Measurements from ENCODE around the gene TAOK1. TPM values are rescaled to one million over a fixed set of nuclear protein-coding genes. Genes with fewer than 3 reads are reported as not detected.
"Not testable (repeated sequence)": the region's sequence is repeated elsewhere in the genome, so short reads cannot be mapped to it uniquely, and the experiment has no call there.

The TAOK1 gene
- total RNA-seq, 3 donors from 2014 or later (not counting 1 experiment from before 2014, with no cell fraction given): 55.4 to 76.9 (median 70.0) TPM

DNA sequence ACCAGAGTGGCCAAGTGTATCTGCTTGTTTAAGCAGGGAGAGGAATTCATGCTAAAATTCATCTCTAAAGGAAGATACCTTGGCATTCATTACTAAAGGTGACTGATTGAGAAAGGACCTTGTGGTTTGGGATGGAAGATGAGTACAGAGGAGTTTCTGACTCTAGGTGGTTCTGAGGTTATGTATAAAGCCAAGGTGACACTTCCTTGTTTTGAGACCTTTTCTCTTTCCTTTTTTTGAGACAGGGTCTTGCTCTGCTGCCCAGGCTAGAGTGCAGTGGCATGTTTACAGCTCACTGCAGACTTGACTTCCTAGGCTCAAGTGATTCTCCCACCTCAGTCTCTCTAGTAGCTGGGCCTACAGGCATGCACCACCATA is 167.6 kb downstream of the TAOK1 start:
- H3K27me3 ChIP-seq (ENCODE audit: control insufficient read depth, insufficient read depth, low read length): no peaks in the 10 kb centered on the region
- DNase-seq (no peak), ATAC-seq (peak in 1 of 3 donors; percentile 22)
- Mint-ChIP-seq H3K4me3 (peak overlapping the region; percentile 25), H3K27ac (peak overlapping the region; percentile 78 to 81), H3K36me3 (no peaks in the 10 kb centered on the region), H3K4me1 (peaks cover 34 to 43% of the 10 kb centered on the region in 2 donors), H3K27me3 (ENCODE audit: low read depth in 2 of 2) (no peaks in the 10 kb centered on the region), H3K9me3 (no peaks in the 10 kb centered on the region)
- TF ChIP-seq, protein P1, sequence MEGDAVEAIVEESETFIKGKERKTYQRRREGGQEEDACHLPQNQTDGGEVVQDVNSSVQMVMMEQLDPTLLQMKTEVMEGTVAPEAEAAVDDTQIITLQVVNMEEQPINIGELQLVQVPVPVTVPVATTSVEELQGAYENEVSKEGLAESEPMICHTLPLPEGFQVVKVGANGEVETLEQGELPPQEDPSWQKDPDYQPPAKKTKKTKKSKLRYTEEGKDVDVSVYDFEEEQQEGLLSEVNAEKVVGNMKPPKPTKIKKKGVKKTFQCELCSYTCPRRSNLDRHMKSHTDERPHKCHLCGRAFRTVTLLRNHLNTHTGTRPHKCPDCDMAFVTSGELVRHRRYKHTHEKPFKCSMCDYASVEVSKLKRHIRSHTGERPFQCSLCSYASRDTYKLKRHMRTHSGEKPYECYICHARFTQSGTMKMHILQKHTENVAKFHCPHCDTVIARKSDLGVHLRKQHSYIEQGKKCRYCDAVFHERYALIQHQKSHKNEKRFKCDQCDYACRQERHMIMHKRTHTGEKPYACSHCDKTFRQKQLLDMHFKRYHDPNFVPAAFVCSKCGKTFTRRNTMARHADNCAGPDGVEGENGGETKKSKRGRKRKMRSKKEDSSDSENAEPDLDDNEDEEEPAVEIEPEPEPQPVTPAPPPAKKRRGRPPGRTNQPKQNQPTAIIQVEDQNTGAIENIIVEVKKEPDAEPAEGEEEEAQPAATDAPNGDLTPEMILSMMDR (IDR thresholded peaks at IDR 0.05): no peak
- H3K36me3 ChIP-seq (ENCODE audit: control insufficient read depth, insufficient read depth, low read length): peaks cover 4% of the 10 kb centered on the region
- H3K4me3 ChIP-seq (ENCODE audit: low read length): no peak overlapping the region
- H3K9me3 ChIP-seq (ENCODE audit: control insufficient read depth, insufficient read depth, low read length): no peaks in the 10 kb centered on the region
- peaks cover 35% of the 10 kb centered on the region for H3K4me1 ChIP-seq (ENCODE audit: control insufficient read depth, insufficient read depth, low read length)
- intact Hi-C loops (cut with micrococcal nuclease): no loop called here
- H3K27ac ChIP-seq (ENCODE audit: low read length): peak overlapping the region; percentile 2

DNA sequence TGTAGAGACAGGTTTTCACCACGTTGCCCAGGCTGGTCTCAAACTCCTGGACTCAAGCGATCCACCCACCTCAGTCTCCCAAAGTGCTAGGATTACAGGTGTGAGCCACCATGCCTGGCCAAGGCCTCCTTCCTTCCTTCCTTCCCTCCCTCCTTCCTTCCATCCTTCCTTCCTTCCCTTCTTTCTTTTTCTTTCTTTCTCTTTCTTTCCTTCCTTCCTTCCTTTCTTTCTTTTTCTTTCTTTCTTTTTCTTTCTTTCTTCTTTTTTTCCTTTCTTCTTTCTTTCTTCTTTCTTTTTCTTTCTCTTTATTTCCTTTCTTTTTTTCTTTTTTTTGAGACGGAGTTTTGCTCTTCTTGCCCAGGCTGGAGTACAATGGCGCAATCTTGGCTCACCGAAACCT is 168.0 kb downstream of the TAOK1 start:
- H3K27ac Mint-ChIP-seq: peak overlapping the region; percentile 78 to 81
- H3K4me3 ChIP-seq (ENCODE audit: low read length); DNase-seq; H3K36me3 Mint-ChIP-seq; H3K4me3 Mint-ChIP-seq; ATAC-seq; H3K27me3 ChIP-seq (ENCODE audit: control insufficient read depth, insufficient read depth, low read length); H3K9me3 ChIP-seq (ENCODE audit: control insufficient read depth, insufficient read depth, low read length); H3K9me3 Mint-ChIP-seq; H3K27ac ChIP-seq (ENCODE audit: low read length); intact Hi-C loops (cut with micrococcal nuclease); H3K27me3 Mint-ChIP-seq (ENCODE audit: low read depth in 2 of 2); H3K36me3 ChIP-seq (ENCODE audit: control insufficient read depth, insufficient read depth, low read length): not testable (repeated sequence)
- H3K4me1 Mint-ChIP-seq: peaks cover 38 to 45% of the 10 kb centered on the region in 2 donors
- 89% methylated on average over 5 of the region's 5 CpGs for WGBS (ENCODE audit: insufficient coverage)
- H3K4me1 ChIP-seq (ENCODE audit: control insufficient read depth, insufficient read depth, low read length): peaks cover 39% of the 10 kb centered on the region

DNA sequence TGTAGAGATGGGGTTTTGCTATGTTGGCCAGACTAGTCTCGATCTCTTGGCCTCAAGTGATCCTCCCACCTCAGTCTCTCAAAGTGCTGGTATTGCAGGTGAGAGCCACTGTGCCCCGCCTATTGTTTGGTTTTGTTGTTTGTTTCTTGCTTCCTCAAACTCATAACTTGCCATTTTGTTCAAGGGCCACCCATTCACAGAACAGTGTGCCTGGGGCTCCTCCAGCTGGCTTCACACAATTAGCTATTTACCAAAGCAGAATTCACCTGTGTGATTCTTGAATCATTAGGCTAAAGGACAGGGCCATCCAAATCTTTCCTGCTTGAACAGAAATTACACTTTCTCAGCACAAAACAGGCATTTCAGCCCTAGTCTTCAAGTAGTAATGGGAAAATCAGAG is 169.5 kb downstream of the TAOK1 start:
- H3K27me3 ChIP-seq (ENCODE audit: control insufficient read depth, insufficient read depth, low read length): no peaks in the 10 kb centered on the region
- H3K4me1 ChIP-seq (ENCODE audit: control insufficient read depth, insufficient read depth, low read length): peaks cover 54% of the 10 kb centered on the region
- no peaks in the 10 kb centered on the region for H3K27me3 Mint-ChIP-seq (ENCODE audit: low read depth in 2 of 2)
- no peak overlapping the region for H3K27ac ChIP-seq (ENCODE audit: low read length)
- H3K36me3 ChIP-seq (ENCODE audit: control insufficient read depth, insufficient read depth, low read length): peaks cover 6% of the 10 kb centered on the region
- peaks cover 46 to 52% of the 10 kb centered on the region in 2 donors for H3K4me1 Mint-ChIP-seq
- no peaks in the 10 kb centered on the region for H3K9me3 ChIP-seq (ENCODE audit: control insufficient read depth, insufficient read depth, low read length)
- DNase-seq (no peak), ATAC-seq (no peak)
- no peak overlapping the region for H3K27ac Mint-ChIP-seq
- no peak overlapping the region for H3K4me3 ChIP-seq (ENCODE audit: low read length)
- H3K4me3 Mint-ChIP-seq: no peak overlapping the region
- WGBS (ENCODE audit: insufficient coverage): no CpG with 5 or more reads among the region's 2 CpGs
- no peaks in the 10 kb centered on the region for H3K9me3 Mint-ChIP-seq
- H3K36me3 Mint-ChIP-seq: no peaks in the 10 kb centered on the region
- TF ChIP-seq, protein P1 (IDR thresholded peaks at IDR 0.05): no peak
- intact Hi-C loops (cut with micrococcal nuclease): loop anchor here (10.0 kb wide), 1 partner anchor 55 kb away; no protein-coding TSS in a partner anchor

DNA sequence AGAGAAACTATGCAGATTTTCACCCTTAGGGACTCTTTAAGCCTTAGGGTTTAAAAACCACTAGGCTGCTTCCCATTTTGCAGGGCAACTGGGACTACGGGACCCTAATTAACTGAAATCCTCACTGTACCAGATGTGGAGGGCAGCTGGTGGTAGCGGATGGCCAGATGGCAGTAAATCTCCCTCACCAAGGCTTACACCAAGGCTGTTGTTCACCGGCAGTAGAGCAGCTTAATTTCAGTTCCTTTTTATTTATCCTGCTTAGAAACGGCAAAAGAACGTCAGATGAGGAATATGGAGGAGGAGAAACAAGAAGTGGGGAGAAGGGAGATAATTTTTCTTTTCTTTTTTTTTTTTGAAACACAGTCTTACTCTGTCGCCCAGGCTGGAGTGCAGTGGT is 170.2 kb downstream of the TAOK1 start:
- Mint-ChIP-seq H3K36me3 (no peaks in the 10 kb centered on the region), H3K27me3 (ENCODE audit: low read depth in 2 of 2) (no peaks in the 10 kb centered on the region), H3K9me3 (no peaks in the 10 kb centered on the region), H3K27ac (peak overlapping the region in 1 of 2 donors; percentile 92), H3K4me3 (no peak overlapping the region), H3K4me1 (peaks cover 46 to 52% of the 10 kb centered on the region in 2 donors)
- H3K9me3 ChIP-seq (ENCODE audit: control insufficient read depth, insufficient read depth, low read length): no peaks in the 10 kb centered on the region
- H3K27me3 ChIP-seq (ENCODE audit: control insufficient read depth, insufficient read depth, low read length): no peaks in the 10 kb centered on the region
- no peak for ATAC-seq
- H3K4me1 ChIP-seq (ENCODE audit: control insufficient read depth, insufficient read depth, low read length): peaks cover 61% of the 10 kb centered on the region
- WGBS (ENCODE audit: insufficient coverage): 59% methylated on average over 5 of the region's 6 CpGs
- TF ChIP-seq, protein P1 (IDR thresholded peaks at IDR 0.05): no peak
- peaks cover 6% of the 10 kb centered on the region for H3K36me3 ChIP-seq (ENCODE audit: control insufficient read depth, insufficient read depth, low read length)
- no peak for DNase-seq
- intact Hi-C loops (cut with micrococcal nuclease): loop anchor here (10.0 kb wide), 1 partner anchor 54 kb away; no protein-coding TSS in a partner anchor
- no peak overlapping the region for H3K27ac ChIP-seq (ENCODE audit: low read length)
- H3K4me3 ChIP-seq (ENCODE audit: low read length): no peak overlapping the region
